Astrocyte of the spinal cord (primary cell): ENCODE data around the gene DTNA.
A peak's percentile ranks its signal among the peaks of the same experiment; 100 is the strongest.

Source experiments
- DNase-seq: peaks from one replicate; pipeline ENCODE4 v3.0.0; 2011; ENCODE audit warnings: low read depth, low spot score
- H3K4me3 ChIP-seq: 2 replicates; pipeline ENCODE4 v1.5.1; 2011; ENCODE audit warnings: low read depth, mild to moderate bottlenecking, low read length, moderate library complexity
- CTCF ChIP-seq: IDR thresholded peaks from 2 replicates; pipeline ENCODE4 v1.5.1; 2012; ENCODE audit warnings: low read depth, mild to moderate bottlenecking, low read length, inconsistent platforms
- in situ Hi-C: cut with HindIII; loops from 2 replicates; pipeline ENCODE4 v1.10.0; 2017; ENCODE audit warnings: low sequenced_read_pairs

Gene DTNA

GRCh38 chr18:34773961-34774766 is 64.1 kb downstream of the DTNA start:
- in situ Hi-C loops, result no loop called here
- no peak for TF ChIP-seq CTCF
- peak; percentile 51 for DNase-seq
- no peak overlapping the region for H3K4me3 ChIP-seq

- DNase-seq, result no peak
- in situ Hi-C loops, result no loop called here
Measured at GRCh38 chr18:34775461-34775860, 65.4 kb downstream of the DTNA start.

GRCh38 chr18:34779112-34779511 is 69.0 kb downstream of the DTNA start:
- in situ Hi-C loops, result no loop called here
- TF ChIP-seq CTCF, result no peak
- H3K4me3 ChIP-seq, result no peak overlapping the region
- DNase-seq, result no peak

More at GRCh38 chr18:34775461-34775860, 65.4 kb downstream of the DTNA start:
- TF ChIP-seq CTCF, result no peak
- H3K4me3 ChIP-seq, result no peak overlapping the region

GRCh38 chr18:34780856-34781255 is 70.8 kb downstream of the DTNA start:
- no peak for DNase-seq
- H3K4me3 ChIP-seq, result no peak overlapping the region
- no peak for TF ChIP-seq CTCF
- in situ Hi-C loops, result no loop called here

- in situ Hi-C loops, result no loop called here
- no peak for TF ChIP-seq CTCF
- peak; percentile 28 for DNase-seq
- H3K4me3 ChIP-seq, result no peak overlapping the region
Measured at GRCh38 chr18:34783501-34783900, 73.4 kb downstream of the DTNA start.

- DNase-seq, result no peak
- in situ Hi-C loops, result no loop called here
- no peak for TF ChIP-seq CTCF
- no peak overlapping the region for H3K4me3 ChIP-seq
Measured at GRCh38 chr18:34786162-34786741, 76.2 kb downstream of the DTNA start.
